Stimulated activated CD8-positive, alpha-beta memory T cell treated with anti-CD3 and anti-CD28 coated beads, Interleukin-15, amount 100 ng/mL, for 24 hours (primary cell): ENCODE results near the gene ARTN.

ENCODE experiments used
- DNase-seq: peaks from one replicate; pipeline ENCODE4 v3.0.0-alpha.2; 2020; ENCODE audit warnings: low read depth

The ARTN gene

GRCh38 chr1:43970911-43971310 lies 37.3 kb downstream of the ARTN start:
- DNase-seq: no peak

DNA sequence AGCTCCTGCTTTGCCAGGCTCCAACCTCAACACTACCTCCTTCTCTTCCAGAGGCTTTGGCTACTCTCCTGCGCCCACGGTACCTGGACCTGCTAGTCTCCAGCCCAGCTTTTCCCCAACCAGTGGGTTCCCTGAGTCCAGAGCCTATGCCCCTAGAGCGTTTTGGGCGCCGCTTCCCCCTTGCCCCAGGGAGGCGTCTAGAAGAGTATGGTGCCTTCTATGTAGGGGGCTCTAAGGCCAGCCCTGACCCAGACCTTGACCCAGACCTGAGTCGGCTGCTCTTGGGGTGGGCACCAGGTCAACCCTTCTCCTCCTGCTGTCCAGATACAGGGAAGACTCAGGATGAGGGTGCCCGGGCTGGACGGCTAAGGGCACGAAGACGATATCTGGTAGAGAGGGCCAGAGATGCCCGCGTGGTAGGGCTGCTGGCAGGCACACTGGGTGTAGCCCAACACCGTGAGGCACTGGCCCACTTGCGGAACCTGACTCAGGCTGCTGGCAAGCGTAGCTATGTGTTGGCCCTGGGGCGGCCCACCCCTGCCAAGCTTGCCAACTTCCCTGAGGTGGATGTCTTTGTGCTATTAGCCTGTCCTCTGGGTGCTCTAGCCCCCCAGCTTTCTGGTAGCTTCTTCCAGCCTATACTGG lies 37.9 kb downstream of the ARTN start:
- DNase-seq: no peak

DNA sequence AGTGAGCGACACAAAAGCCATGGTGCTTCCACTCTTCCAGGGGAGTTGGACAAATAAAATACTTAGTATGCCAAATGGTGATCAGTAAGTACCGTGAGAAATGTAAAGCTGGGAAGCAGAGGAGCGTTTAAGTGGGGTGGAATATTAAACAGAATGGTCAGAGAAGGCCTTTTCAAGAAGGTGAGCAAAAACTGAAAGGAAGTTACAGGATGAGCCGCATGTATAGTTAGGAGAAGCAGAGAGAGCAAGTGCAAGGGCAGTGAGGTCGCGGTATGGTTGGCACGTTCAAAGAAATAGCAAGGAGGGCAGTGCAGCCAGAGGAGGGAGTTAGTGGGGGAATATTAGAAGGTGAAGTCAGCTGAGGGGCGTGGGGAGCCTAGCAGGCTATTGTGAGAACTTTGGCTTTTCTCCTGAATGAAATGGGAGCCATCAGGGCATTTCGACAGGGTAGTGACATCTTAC lies 40.4 kb downstream of the ARTN start:
- DNase-seq: no peak

- peak; percentile 92 for DNase-seq
Measured at GRCh38 chr1:43974443-43975248, 41.0 kb downstream of the ARTN start, which contains the start of gene ATP6V0B. TSS of gene ATP6V0B (plus strand) at chr1:43974960. CDS start at chr1:43975041, 81 bp downstream.

DNA sequence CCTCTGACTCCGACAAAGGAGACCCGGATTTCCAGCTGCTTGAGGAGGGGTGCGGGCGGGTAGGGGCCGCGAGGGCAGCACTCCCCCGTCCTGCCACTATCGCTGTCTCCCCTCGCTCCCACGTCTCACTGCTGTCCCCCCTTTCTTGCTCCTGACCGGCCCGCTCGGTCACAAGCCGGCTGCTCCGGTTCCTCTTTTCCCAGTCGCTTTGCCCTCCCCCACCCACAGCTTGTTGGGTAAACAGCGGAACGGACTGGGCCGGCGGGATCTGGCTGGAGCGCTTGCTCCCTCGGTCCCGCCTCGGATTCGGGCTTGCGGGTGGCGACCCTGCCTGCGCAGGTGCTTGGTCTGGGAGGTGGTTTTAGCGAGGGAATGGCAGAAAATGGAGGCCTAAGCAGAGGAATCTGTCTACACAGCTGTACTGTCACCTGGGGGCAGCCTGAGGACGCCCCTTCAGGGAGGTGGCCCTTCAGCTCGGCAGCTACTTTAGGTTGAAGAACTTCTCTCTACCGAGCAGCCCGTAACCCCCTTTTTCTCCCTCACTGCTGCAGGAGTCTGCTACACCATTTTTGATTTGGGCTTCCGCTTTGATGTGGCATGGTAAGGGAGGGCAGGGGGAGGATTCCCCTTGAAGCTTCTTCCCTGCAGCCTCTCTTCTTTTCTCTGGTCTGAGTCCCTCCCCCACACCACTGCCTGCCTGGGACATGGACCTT lies 41.8 kb downstream of the ARTN start:
- DNase-seq: no peak

DNA sequence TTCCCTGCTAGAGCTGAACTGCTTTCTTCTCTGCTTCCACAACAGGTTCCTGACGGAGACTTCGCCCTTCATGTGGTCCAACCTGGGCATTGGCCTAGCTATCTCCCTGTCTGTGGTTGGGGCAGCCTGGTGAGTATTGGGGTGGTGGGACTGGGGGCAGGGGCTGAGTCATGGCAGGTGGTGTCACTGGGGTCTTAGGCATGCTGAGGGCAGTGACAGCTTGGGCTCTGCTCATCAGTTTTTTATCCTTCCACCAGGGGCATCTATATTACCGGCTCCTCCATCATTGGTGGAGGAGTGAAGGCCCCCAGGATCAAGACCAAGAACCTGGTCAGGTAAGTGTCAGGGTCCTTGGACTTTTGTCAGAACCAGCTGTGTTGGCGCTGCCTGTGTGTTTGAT lies 42.4 kb downstream of the ARTN start:
- no peak for DNase-seq

DNA sequence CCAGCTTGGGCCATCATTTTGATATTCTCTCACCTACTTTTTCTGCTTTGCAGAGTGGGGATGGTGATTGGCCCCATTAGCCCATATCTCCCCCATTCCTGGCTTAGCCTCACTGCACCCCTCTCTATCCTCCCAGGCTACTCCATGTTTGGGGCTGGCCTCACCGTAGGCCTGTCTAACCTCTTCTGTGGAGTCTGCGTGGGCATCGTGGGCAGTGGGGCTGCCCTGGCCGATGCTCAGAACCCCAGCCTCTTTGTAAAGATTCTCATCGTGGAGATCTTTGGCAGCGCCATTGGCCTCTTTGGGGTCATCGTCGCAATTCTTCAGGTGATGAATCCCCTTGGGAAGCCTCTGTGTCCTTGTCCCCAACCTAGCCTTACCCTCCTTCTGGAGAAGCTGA lies 43.3 kb downstream of the ARTN start:
- no peak for DNase-seq

- no peak for DNase-seq
Measured at GRCh38 chr1:43977376-43978263, 44.0 kb downstream of the ARTN start.

GRCh38 chr1:43978264-43978550 lies 44.6 kb downstream of the ARTN start:
- no peak for DNase-seq

GRCh38 chr1:43978551-43979260 lies 45.1 kb downstream of the ARTN start, which contains the start of gene B4GALT2:
TSS of gene B4GALT2 (plus strand) at chr1:43979210. CDS start at chr1:43981161, 1,951 bp downstream.
- no peak for DNase-seq

DNA sequence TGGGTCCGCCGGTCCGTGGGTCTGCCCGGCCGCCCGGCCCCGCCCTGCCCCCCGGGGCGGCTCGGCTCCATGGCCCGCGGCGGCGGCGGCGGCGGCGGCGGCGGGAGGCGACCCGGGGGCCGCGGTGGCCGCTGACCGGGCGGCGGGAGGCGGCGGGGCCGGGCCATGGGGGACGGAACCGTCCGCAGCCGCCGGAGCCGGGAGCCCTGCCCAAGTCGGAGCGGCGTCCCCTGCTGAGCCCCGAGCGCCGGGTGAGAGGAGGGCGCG lies 45.6 kb downstream of the ARTN start:
- no peak for DNase-seq

DNA sequence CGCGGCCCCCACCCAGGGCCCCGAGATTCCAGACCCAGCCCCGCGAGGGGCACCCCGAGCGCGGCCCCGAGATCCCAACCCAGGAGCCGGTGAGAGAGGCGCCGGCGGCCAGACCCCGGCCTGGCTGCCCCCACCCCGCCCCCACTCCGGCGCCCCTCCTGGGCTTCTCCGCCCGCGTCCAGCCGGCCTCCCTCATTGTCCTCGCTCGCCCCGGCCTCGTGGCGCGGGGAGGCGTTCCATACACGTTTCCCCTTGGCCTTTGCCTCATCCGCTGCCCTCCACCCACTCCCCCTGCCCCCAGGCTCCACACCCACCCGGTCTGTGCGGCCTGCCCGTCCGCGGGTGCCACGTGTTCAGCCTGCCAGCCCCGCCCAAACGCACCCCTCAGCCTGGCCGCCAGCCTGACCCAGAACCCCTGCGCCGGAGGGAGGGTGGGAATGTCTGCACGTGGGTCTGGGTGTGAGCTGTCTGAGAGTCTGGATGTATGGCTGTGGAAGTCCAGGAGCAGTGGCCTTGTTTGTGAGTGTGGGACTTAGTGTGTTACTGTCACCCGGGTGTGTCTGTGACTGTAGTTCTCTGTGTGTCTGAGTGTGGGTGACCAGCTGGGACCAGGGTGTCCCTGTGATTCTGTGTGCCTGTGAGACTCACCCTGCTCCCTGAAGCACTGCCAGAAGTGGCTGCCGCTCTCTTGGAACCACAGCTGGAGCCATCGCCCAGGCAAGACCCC lies 46.1 kb downstream of the ARTN start:
- DNase-seq: no peak

DNA sequence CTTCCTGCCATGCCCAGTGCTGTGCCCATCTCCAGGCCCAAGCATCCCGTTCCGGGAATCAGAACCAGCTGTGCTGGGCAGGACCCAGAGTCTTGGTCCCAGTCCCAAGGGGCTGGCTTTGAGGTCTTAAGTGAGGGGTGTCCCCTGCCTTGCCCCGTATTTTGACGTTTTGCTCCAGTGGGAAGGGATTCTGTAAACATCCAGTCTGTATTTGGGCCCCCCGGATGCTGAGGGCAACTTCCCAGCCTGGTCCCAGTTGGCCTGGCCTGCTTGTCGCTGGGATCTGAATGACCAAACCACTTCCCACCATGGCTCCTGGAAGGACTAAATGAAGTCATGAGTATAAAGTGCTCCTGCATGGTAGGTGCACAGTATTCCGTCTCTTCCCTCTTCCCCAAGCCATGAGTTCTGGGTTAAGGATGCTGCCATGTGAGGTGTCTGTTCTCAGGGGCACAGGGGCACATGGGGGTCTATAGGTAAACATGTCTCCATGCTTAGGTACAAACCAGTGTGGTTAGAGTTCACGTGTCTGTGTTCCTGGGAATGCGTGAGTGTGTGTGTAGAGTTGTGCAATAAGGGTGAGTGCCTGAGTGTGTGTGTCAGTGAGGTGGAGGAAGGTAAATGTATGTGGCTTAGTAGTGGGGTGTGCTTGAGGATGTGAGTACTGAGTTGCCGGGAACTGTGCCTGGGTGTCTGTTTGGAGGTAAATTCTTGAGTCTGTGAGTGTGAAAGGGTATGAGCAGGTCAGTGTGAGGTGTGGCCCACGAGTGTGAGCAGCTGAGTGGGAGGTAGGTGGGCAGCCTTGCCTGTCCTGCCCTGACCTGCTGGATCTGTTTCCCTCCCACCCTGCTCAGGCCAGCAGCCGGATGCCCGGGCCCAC lies 46.9 kb downstream of the ARTN start:
- no peak for DNase-seq

DNA sequence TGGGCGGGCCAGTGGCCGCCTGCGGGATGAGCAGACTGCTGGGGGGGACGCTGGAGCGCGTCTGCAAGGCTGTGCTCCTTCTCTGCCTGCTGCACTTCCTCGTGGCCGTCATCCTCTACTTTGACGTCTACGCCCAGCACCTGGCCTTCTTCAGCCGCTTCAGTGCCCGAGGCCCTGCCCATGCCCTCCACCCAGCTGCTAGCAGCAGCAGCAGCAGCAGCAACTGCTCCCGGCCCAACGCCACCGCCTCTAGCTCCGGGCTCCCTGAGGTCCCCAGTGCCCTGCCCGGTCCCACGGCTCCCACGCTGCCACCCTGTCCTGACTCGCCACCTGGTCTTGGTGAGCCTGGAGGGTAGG lies 47.5 kb downstream of the ARTN start:
- DNase-seq: no peak

DNA sequence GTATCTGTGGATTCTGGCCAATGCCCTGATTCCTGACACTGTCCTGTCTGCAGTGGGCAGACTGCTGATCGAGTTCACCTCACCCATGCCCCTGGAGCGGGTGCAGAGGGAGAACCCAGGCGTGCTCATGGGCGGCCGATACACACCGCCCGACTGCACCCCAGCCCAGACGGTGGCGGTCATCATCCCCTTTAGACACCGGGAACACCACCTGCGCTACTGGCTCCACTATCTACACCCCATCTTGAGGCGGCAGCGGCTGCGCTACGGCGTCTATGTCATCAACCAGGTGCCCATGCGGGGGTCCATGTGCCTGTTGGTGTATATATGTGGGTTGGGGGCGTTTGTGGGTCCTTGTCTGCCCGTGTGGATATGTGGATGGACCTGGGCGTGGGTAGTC lies 48.0 kb downstream of the ARTN start:
- no peak for DNase-seq

DNA sequence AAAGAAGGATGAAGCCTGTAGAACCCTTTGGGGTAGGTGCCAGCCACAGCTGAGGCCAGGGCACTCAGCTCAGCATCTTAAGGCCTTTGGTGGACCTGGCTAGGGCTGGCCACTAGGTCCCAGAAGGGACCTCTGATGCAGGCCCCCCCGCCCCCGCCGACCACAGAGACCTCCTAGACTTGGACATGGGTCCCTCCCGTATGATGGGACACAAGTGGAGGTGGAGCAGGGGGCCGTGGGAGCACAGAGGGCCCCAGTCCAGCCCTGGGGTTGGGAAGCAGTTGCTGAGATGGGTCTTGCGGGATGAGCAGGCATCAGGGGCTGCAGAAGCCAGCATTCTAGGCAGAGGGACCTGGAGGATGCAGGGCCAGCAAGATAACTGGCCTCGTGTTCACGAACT lies 48.6 kb downstream of the ARTN start:
- no peak for DNase-seq

DNA sequence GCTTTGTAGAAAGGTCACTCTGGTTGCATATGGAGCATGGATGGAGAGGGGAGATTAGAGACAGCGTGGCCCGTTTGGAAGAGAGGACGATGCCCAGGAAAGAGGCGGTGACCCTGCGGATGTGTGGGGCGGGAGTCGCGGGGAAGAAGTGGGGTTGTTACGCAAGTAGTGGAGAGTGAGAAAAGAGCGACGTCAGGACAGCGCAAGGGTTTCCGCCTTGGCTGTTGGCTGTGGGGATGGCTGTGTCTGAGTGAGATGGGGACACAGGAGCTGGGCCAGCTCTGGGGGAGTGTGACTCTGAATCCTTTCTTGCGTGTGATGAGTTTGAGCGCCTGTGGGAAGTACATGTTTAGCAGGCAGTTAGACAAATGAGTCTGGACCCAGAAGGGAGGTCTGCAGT lies 49.2 kb downstream of the ARTN start:
- no peak for DNase-seq

- DNase-seq: no peak
Measured at GRCh38 chr1:43983253-43983899, 49.8 kb downstream of the ARTN start.

- no peak for DNase-seq
Measured at GRCh38 chr1:43984855-43985254, 51.3 kb downstream of the ARTN start.
